Keratinocyte (primary cell): Measurements from ENCODE around the gene KDM3B. TPM values are rescaled to one million over a fixed set of nuclear protein-coding genes. Genes with fewer than 3 reads are reported as not detected.
A peak's percentile ranks its signal among the peaks of the same experiment; 100 is the strongest.

Source experiments
- DNase-seq: peaks from one replicate; pipeline ENCODE4 v3.0.0-alpha.2; 2011; ENCODE audit warnings: low read depth, missing footprints, low spot score
- FAIRE-seq: peaks from 2 replicates; lab custom pipeline; 2011; peaks lifted over from hg19 to GRCh38; lab: Jason Lieb, UNC
- H2AFZ ChIP-seq: 2 replicates; pipeline ENCODE4 v1.6.0; 2012; ENCODE audit warnings: low read length, control low read depth, inconsistent platforms; ENCODE audit not compliant: control insufficient read depth
- H3K27ac ChIP-seq: 2 replicates; pipeline ENCODE4 v1.5.1; 2011; ENCODE audit warnings: low read length; ENCODE audit not compliant: control insufficient read depth, insufficient read depth
- H3K27me3 ChIP-seq: 3 replicates; pipeline ENCODE4 v1.6.0; 2011; ENCODE audit warnings: low read length; ENCODE audit not compliant: control insufficient read depth, insufficient read depth; ENCODE audit errors: extremely low read depth
- H3K36me3 ChIP-seq, 2 experiments: 2 replicates in 1 of 2; 3 replicates in 1 of 2; pipeline ENCODE4 v1.5.1; 2011; ENCODE audit warnings: low read length in 2 of 2, mild to moderate bottlenecking in 1 of 2; ENCODE audit not compliant: control insufficient read depth in 2 of 2, insufficient read depth in 2 of 2; ENCODE audit errors: extremely low read depth in 1 of 2
- H3K4me1 ChIP-seq: 3 replicates; pipeline ENCODE4 v1.5.1; 2011; ENCODE audit warnings: low read length; ENCODE audit not compliant: control insufficient read depth, insufficient read depth; ENCODE audit errors: extremely low read depth
- H3K4me2 ChIP-seq: 3 replicates; pipeline ENCODE4 v1.6.0; 2011; ENCODE audit warnings: low read depth, low read length; ENCODE audit not compliant: control insufficient read depth, insufficient read depth; ENCODE audit errors: extremely low read depth
- H3K4me3 ChIP-seq, 3 experiments: fragments of 200-600 bp in 1 of 3; sonication (generic) in 1 of 3; 2 replicates in 2 of 3; 3 replicates in 1 of 3; pipeline ENCODE4 v1.5.1; 2011 to 2016; ENCODE audit warnings: low read length in 3 of 3, mild to moderate bottlenecking in 3 of 3, control low read depth in 2 of 3, inconsistent platforms in 1 of 3, low read depth in 1 of 3, mixed read lengths in 1 of 3, mixed run types in 1 of 3, moderate library complexity in 1 of 3; ENCODE audit not compliant: control insufficient read depth in 2 of 3, insufficient read depth in 2 of 3; ENCODE audit errors: extremely low read depth in 1 of 3
- H3K79me2 ChIP-seq: 2 replicates; pipeline ENCODE4 v1.6.0; 2012; ENCODE audit warnings: low read length; ENCODE audit not compliant: control insufficient read depth, insufficient read depth
- H3K9ac ChIP-seq: 3 replicates; pipeline ENCODE4 v1.6.0; 2011; ENCODE audit warnings: low read length; ENCODE audit not compliant: control insufficient read depth, insufficient read depth; ENCODE audit errors: extremely low read depth
- H3K9me1 ChIP-seq: 3 replicates; pipeline ENCODE4 v1.6.0; 2011; ENCODE audit warnings: low read length; ENCODE audit not compliant: control insufficient read depth, insufficient read depth; ENCODE audit errors: extremely low read depth
- H3K9me3 ChIP-seq: 2 replicates; pipeline ENCODE4 v1.5.1; 2012; ENCODE audit warnings: low read depth, low read length; ENCODE audit not compliant: control insufficient read depth
- H4K20me1 ChIP-seq: 3 replicates; pipeline ENCODE4 v1.6.0; 2011; ENCODE audit warnings: low read length; ENCODE audit not compliant: control insufficient read depth, insufficient read depth; ENCODE audit errors: extremely low read depth
- CTCF ChIP-seq, 3 experiments: IDR thresholded peaks in 1 of 3; conservative IDR thresholded peaks in 1 of 3; optimal IDR thresholded peaks in 1 of 3; 2 replicates in 2 of 3; 3 replicates in 1 of 3; pipeline versions ENCODE3 to v1.5.1; 2011; ENCODE audit warnings: low read length in 3 of 3, mild to moderate bottlenecking in 3 of 3, moderate library complexity in 2 of 3, control low read depth in 1 of 3, inconsistent platforms in 1 of 3; ENCODE audit not compliant: insufficient read depth in 2 of 3; ENCODE audit errors: extremely low read depth in 1 of 3
- EZH2 ChIP-seq: IDR thresholded peaks from one replicate; pipeline ENCODE4 v1.6.1; 2012; ENCODE audit warnings: inconsistent platforms, mild to moderate bottlenecking, low read length, moderate library complexity
- dilution Hi-C: fragments of 300-500 bp; cut with MboI; formaldehyde crosslinking; loops from one replicate; pipeline ENCODE4 v1.7.0; 2020; ENCODE audit warnings: low sequenced_read_pairs; ENCODE audit not compliant: extremely low pct_ligation_motif_present
- polyA plus RNA-seq, 5 experiments: library from polyadenylated mRNA; depleted of rRNA in 3 of 5; stranded (reverse) in 3 of 5; stranded (forward) in 1 of 5; unstranded in 1 of 5; fragments of >200 nt; gene quantifications; 1 replicate in 1 of 5; 2 replicates in 3 of 5; 3 replicates in 1 of 5; pipeline versions ENCODE4 v1.2.1 to v1.2.3, GENCODE V29; 2011 to 2012; ENCODE audit warnings: missing spikeins in 2 of 5, low read depth in 1 of 5, low replicate concordance in 1 of 5

Gene KDM3B
- polyA plus RNA-seq, 1 donor (not counting 4 experiments of a cell fraction or from before 2014, with no cell fraction given): 28.8 TPM

GRCh38 chr5:138340008-138340407 is 12.5 kb upstream of the KDM3B start:
- Histone ChIP-seq H3K79me2 (peaks cover 36% of the 10 kb centered on the region), H4K20me1 (no peaks in the 10 kb centered on the region), H3K9me1 (peaks cover 2% of the 10 kb centered on the region), H3K4me2 (peak overlapping the region; percentile 93), H3K36me3 (peaks cover 6 to 18% of the 10 kb centered on the region in 2 experiments), H3K27me3 (no peaks in the 10 kb centered on the region), H3K27ac (no peak overlapping the region), H3K4me3 (peak overlapping the region in 2 of 3 experiments; percentile 92), H3K9me3 (no peaks in the 10 kb centered on the region), H3K4me1 (peaks cover 14% of the 10 kb centered on the region), H3K9ac (no peak overlapping the region), H2AFZ (no peak overlapping the region)
- FAIRE-seq (no peak), DNase-seq (no peak)
- dilution Hi-C loops: no loop called here
- no peak for TF ChIP-seq CTCF (optimal IDR thresholded peaks at IDR 0.05 in 1 of 3, IDR thresholded peaks at IDR 0.05 in 1 of 3, conservative IDR thresholded peaks at IDR 0.05 in 1 of 3; ENCODE audit: extremely low read depth in 1 of 3, insufficient read depth in 2 of 3, low read length in 3 of 3)
- TF ChIP-seq EZH2: no peak

- no peak for TF ChIP-seq CTCF (optimal IDR thresholded peaks at IDR 0.05 in 1 of 3, IDR thresholded peaks at IDR 0.05 in 1 of 3, conservative IDR thresholded peaks at IDR 0.05 in 1 of 3; ENCODE audit: extremely low read depth in 1 of 3, insufficient read depth in 2 of 3, low read length in 3 of 3)
- no peak for TF ChIP-seq EZH2
- no peak overlapping the region for H3K9ac ChIP-seq
- no peaks in the 10 kb centered on the region for H3K9me1 ChIP-seq
- dilution Hi-C loops: no loop called here
- H4K20me1 ChIP-seq: no peaks in the 10 kb centered on the region
- no peak overlapping the region for H2AFZ ChIP-seq
- H3K27ac ChIP-seq: no peak overlapping the region
- DNase-seq: no peak
- H3K79me2 ChIP-seq: peaks cover 18% of the 10 kb centered on the region
- H3K36me3 ChIP-seq: peaks cover 33 to 36% of the 10 kb centered on the region in 2 experiments
- H3K4me2 ChIP-seq: no peak overlapping the region
- H3K9me3 ChIP-seq: no peaks in the 10 kb centered on the region
- H3K4me1 ChIP-seq: peaks cover 15% of the 10 kb centered on the region
- H3K27me3 ChIP-seq: no peaks in the 10 kb centered on the region
- H3K4me3 ChIP-seq: no peak overlapping the region
- FAIRE-seq: no peak
These were observed 7.4 kb upstream of the KDM3B start for GRCh38 chr5:138344887-138345622.
